NCI-H128 (cell line): Measurements from ENCODE around the gene LDLRAD4.

Experiments used
- DNase-seq: peaks from one replicate; lab custom pipeline; 2025; ENCODE audit not compliant: unreplicated experiment; lab: John Stamatoyannopoulos, UW

Gene LDLRAD4

GRCh38 chr18:13201292-13201691, 17.3 kb upstream of the LDLRAD4 start:
- DNase-seq: no peak

GRCh38 chr18:13202571-13202970, 16.0 kb upstream of the LDLRAD4 start:
- DNase-seq: no peak

GRCh38 chr18:13206301-13206700, 12.3 kb upstream of the LDLRAD4 start:
- no peak for DNase-seq

- DNase-seq: no peak
Measured at GRCh38 chr18:13207294-13207693, 11.3 kb upstream of the LDLRAD4 start.

GRCh38 chr18:13211534-13211933, 7.0 kb upstream of the LDLRAD4 start:
- DNase-seq: no peak

GRCh38 chr18:13213036-13213795, 5.3 kb upstream of the LDLRAD4 start:
- DNase-seq: no peak

- DNase-seq: no peak
Measured at GRCh38 chr18:13214609-13215008, 4.0 kb upstream of the LDLRAD4 start.

GRCh38 chr18:13216092-13216582, 2.4 kb upstream of the LDLRAD4 start:
- peak; percentile 51 for DNase-seq

- DNase-seq: no peak
Measured at GRCh38 chr18:13216711-13217465, 1.7 kb upstream of the LDLRAD4 start.

GRCh38 chr18:13217466-13217961, 1.0 kb upstream of the LDLRAD4 start:
- no peak for DNase-seq

- no peak for DNase-seq
Measured at GRCh38 chr18:13217971-13218367, 591 bp upstream of the LDLRAD4 start.

- DNase-seq: no peak
Measured at GRCh38 chr18:13218997-13219396, 437 bp downstream of the LDLRAD4 start.

- DNase-seq: no peak
Measured at GRCh38 chr18:13219593-13220159, 1.1 kb downstream of the LDLRAD4 start.

GRCh38 chr18:13220361-13220991, 1.9 kb downstream of the LDLRAD4 start:
- DNase-seq: no peak

- DNase-seq: peak; percentile 32
Measured at GRCh38 chr18:13221869-13222855, 3.6 kb downstream of the LDLRAD4 start.

- peak; percentile 58 for DNase-seq
Measured at GRCh38 chr18:13222856-13223281, 4.3 kb downstream of the LDLRAD4 start.

- no peak for DNase-seq
Measured at GRCh38 chr18:13223311-13224143, 5.0 kb downstream of the LDLRAD4 start.

- DNase-seq: no peak
Measured at GRCh38 chr18:13225261-13225660, 6.7 kb downstream of the LDLRAD4 start.

GRCh38 chr18:13226533-13227144, 8.1 kb downstream of the LDLRAD4 start:
- DNase-seq: no peak
